SK-N-SH (cell line): ENCODE measurements around the gene OAF. TPM values are rescaled to one million over a fixed set of nuclear protein-coding genes. Genes with fewer than 3 reads are reported as not detected.

ENCODE experiments used
- CTCF ChIA-PET: fragments of 300-600, 350-600 bp; formaldehyde crosslinking; extraction: SDS; loops from one replicate; lab custom pipeline; 2021; lab: Yijun Ruan, JAX
- POLR2A ChIA-PET: fragments of 350-600 bp; sonication (Branson Sonifier 250); formaldehyde crosslinking; extraction: SDS; loops from one replicate; lab custom pipeline; 2020; ENCODE audit warnings: antibody characterized with exemption, inconsistent platforms; lab: Yijun Ruan, JAX
- DNase-seq: peaks from one replicate; pipeline ENCODE4 v3.0.0; 2012
- H2AFZ ChIP-seq: fragments of 200-600 bp; sonication (generic); 2 replicates; pipeline ENCODE4 v1.8.1; 2016; ENCODE audit warnings: antibody characterized with exemption, mild to moderate bottlenecking, low read depth
- H3F3A ChIP-seq: fragments of 200-600 bp; sonication (generic); replicated peaks from 2 replicates; pipeline ENCODE3; 2016; ENCODE audit warnings: antibody characterized with exemption, mild to moderate bottlenecking; ENCODE audit not compliant: insufficient read depth
- H3K27ac ChIP-seq, 2 experiments: fragments of 200-500 bp in 1 of 2; fragments of 200-600 bp in 1 of 2; sonication (Bioruptor generic) in 1 of 2; sonication (generic), shearing (Covaris generic) in 1 of 2; 2 replicates each; pipeline versions ENCODE4 v1.5.1 to v1.6.1; 2014 to 2016; ENCODE audit warnings: low read depth in 2 of 2, inconsistent platforms in 1 of 2, low read length in 1 of 2, mild to moderate bottlenecking in 1 of 2, mixed read lengths in 1 of 2
- H3K27me3 ChIP-seq: fragments of 200-600 bp; sonication (generic), shearing (Covaris generic); 2 replicates; pipeline ENCODE4 v1.6.1; 2016; ENCODE audit warnings: mixed run types; ENCODE audit not compliant: insufficient read depth
- H3K36me3 ChIP-seq, 2 experiments: fragments of 200-500 bp in 1 of 2; fragments of 200-600 bp in 1 of 2; sonication (Bioruptor generic) in 1 of 2; sonication (generic) in 1 of 2; replicated peaks in 1 of 2; 2 replicates each; pipeline versions ENCODE3 to v1.5.1; 2014 to 2016; ENCODE audit warnings: low read length in 1 of 2, mild to moderate bottlenecking in 1 of 2; ENCODE audit not compliant: insufficient read depth in 2 of 2, control insufficient read depth in 1 of 2
- H3K4me1 ChIP-seq, 2 experiments: fragments of 200-500 bp in 1 of 2; fragments of 200-600 bp in 1 of 2; sonication (Bioruptor generic) in 1 of 2; sonication (generic), shearing (Covaris generic) in 1 of 2; 2 replicates each; pipeline versions ENCODE4 v1.5.1 to v1.6.1; 2014 to 2016; ENCODE audit warnings: low read depth in 1 of 2, low read length in 1 of 2, mixed run types in 1 of 2; ENCODE audit not compliant: insufficient read depth in 2 of 2, control insufficient read depth in 1 of 2
- H3K4me2 ChIP-seq: fragments of 200-600 bp; sonication (generic), shearing (Covaris generic); 2 replicates; pipeline ENCODE4 v1.6.1; 2017; ENCODE audit warnings: mixed run types
- H3K4me3 ChIP-seq, 2 experiments: fragments of 200-500 bp in 1 of 2; fragments of 200-600 bp in 1 of 2; sonication (Bioruptor generic) in 1 of 2; sonication (generic), shearing (Covaris generic) in 1 of 2; 2 replicates each; pipeline versions ENCODE4 v1.5.1 to v1.8.1; 2014 to 2016; ENCODE audit warnings: low read depth in 2 of 2, inconsistent platforms in 1 of 2, low read length in 1 of 2, mild to moderate bottlenecking in 1 of 2, mixed read lengths in 1 of 2, moderate library complexity in 1 of 2
- H3K79me2 ChIP-seq: fragments of 200-600 bp; sonication (generic); 2 replicates; pipeline ENCODE4 v1.8.1; 2017; ENCODE audit warnings: mild to moderate bottlenecking; ENCODE audit not compliant: insufficient read depth
- H3K9ac ChIP-seq: fragments of 200-600 bp; sonication (generic); 2 replicates; pipeline ENCODE4 v1.6.1; 2017; ENCODE audit warnings: mixed run types
- H3K9me2 ChIP-seq: fragments of 200-600 bp; sonication (generic); 2 replicates; pipeline ENCODE4 v1.6.1; 2017; ENCODE audit warnings: mixed run types
- H3K9me3 ChIP-seq: fragments of 200-600 bp; sonication (generic); 2 replicates; pipeline ENCODE4 v1.6.1; 2017; ENCODE audit warnings: mixed run types, mild to moderate bottlenecking, moderate library complexity
- H4K20me1 ChIP-seq: fragments of 200-600 bp; sonication (generic); 2 replicates; pipeline ENCODE4 v1.6.1; 2017; ENCODE audit warnings: mild to moderate bottlenecking, mixed run types; ENCODE audit not compliant: insufficient read depth
- CHD2 ChIP-seq: fragments of 150-350 bp; IDR thresholded peaks from 2 replicates; pipeline ENCODE4 v1.6.1; 2018; ENCODE audit warnings: low read length; ENCODE audit not compliant: partially characterized antibody
- CTCF ChIP-seq: fragments of 200-600 bp; sonication (generic); IDR thresholded peaks from 2 replicates; pipeline ENCODE4 v1.6.1; 2017; ENCODE audit warnings: antibody characterized with exemption, mild to moderate bottlenecking, moderate library complexity
- EZH2phosphoT487 ChIP-seq: fragments of 200-600 bp; sonication (generic); IDR thresholded peaks from 2 replicates; pipeline ENCODE4 v1.6.1; 2017; ENCODE audit warnings: low read depth, mixed run types, mild to moderate bottlenecking, antibody characterized with exemption, moderate library complexity, borderline replicate concordance
- FOXJ3 ChIP-seq: sonication (generic); formaldehyde crosslinking; IDR thresholded peaks from 2 replicates; pipeline ENCODE4 v1.5.1; 2020; ENCODE audit warnings: mild to moderate bottlenecking, missing genetic modification reagents
- GABPA ChIP-seq: IDR thresholded peaks from 2 replicates; pipeline ENCODE4 v1.4.0; 2012; ENCODE audit warnings: low read depth, mild to moderate bottlenecking
- GATA2 ChIP-seq: sonication (generic); formaldehyde crosslinking; IDR thresholded peaks from 2 replicates; pipeline ENCODE4 v1.5.0; 2020; ENCODE audit warnings: mild to moderate bottlenecking, missing genetic modification reagents
- JUND ChIP-seq: IDR thresholded peaks from 2 replicates; pipeline ENCODE4 v1.4.0; 2012
- MAX ChIP-seq: IDR thresholded peaks from 2 replicates; pipeline ENCODE4 v1.4.0; 2012; ENCODE audit warnings: low read depth
- MEF2A ChIP-seq: IDR thresholded peaks from 2 replicates; pipeline ENCODE4 v1.4.0; 2012; ENCODE audit warnings: low read depth, borderline replicate concordance
- PBX3 ChIP-seq: IDR thresholded peaks from 2 replicates; pipeline ENCODE4; 2012
- RAD21 ChIP-seq: IDR thresholded peaks from 2 replicates; pipeline ENCODE4 v1.6.1; 2012; ENCODE audit warnings: mild to moderate bottlenecking, low read length
- RCOR1 ChIP-seq: fragments of 150-350 bp; IDR thresholded peaks from 2 replicates; pipeline ENCODE4 v1.6.1; 2017; ENCODE audit warnings: antibody characterized with exemption, low read length
- RFX5 ChIP-seq: IDR thresholded peaks from 2 replicates; pipeline ENCODE4 v1.6.1; 2012; ENCODE audit warnings: mild to moderate bottlenecking, improper control_type of control experiment, low read length
- RXRA ChIP-seq: IDR thresholded peaks from 2 replicates; pipeline ENCODE4 v1.4.0; 2012; ENCODE audit warnings: low read depth, mild to moderate bottlenecking, borderline replicate concordance
- TCF12 ChIP-seq: IDR thresholded peaks from 2 replicates; pipeline ENCODE4 v1.4.0; 2012
- TEAD4 ChIP-seq: IDR thresholded peaks from 2 replicates; pipeline ENCODE4 v1.4.0; 2012; ENCODE audit warnings: mild to moderate bottlenecking, borderline replicate concordance; ENCODE audit not compliant: insufficient read depth
- USF1 ChIP-seq: IDR thresholded peaks from 2 replicates; pipeline ENCODE4 v1.4.0; 2012; ENCODE audit warnings: low read depth, borderline replicate concordance
- USF2 ChIP-seq: fragments of 150-350 bp; IDR thresholded peaks from 2 replicates; pipeline ENCODE4 v1.6.1; 2017; ENCODE audit warnings: antibody characterized with exemption, low read length, low read depth, borderline replicate concordance
- YY1 ChIP-seq: IDR thresholded peaks from 2 replicates; pipeline ENCODE4 v1.4.0; 2012; ENCODE audit warnings: low read depth, mild to moderate bottlenecking
- ZBTB33 ChIP-seq: IDR thresholded peaks from 2 replicates; pipeline ENCODE4 v1.4.0; 2012; ENCODE audit warnings: low read depth, borderline replicate concordance
- WGBS: methylation state at CpG from one replicate; pipeline ENCODE4 v1.1.6; 2017; ENCODE audit warnings: low lambda C conversion rate; 5-methylcytosine and 5-hydroxymethylcytosine counted together
- polyA plus RNA-seq, 3 experiments: library from polyadenylated mRNA; depleted of rRNA; stranded (reverse); fragments of >200 nt; gene quantifications; 2 replicates each; pipeline ENCODE4 v1.2.3, GENCODE V29; 2012

OAF gene
- polyA plus RNA-seq, 1 of the 3 experiments (the other 2 are of a cell fraction), result 28.0 TPM

- TF ChIP-seq USF1 (no peak), TEAD4 (no peak), ZBTB33 (no peak), GATA2 (no peak), TCF12 (no peak), RCOR1 (no peak), RXRA (no peak), PBX3 (no peak), RAD21 (no peak), MAX (no peak), CHD2 (no peak), FOXJ3 (CRISPR knock-in tag) (no peak), YY1 (no peak), CTCF (no peak), EZH2phosphoT487 (no peak), USF2 (no peak), MEF2A (no peak), GABPA (no peak), JUND (no peak), RFX5 (no peak)
- peaks cover 0 to 3% of the 10 kb centered on the region in 2 experiments; a peak in 1 of 4 replicates for H3K4me1 ChIP-seq
- whole genome bisulfite sequencing, result 80% methylated on average over 3 of the region's 4 CpGs
- H3K9me3 ChIP-seq, result no peaks in the 10 kb centered on the region
- CTCF ChIA-PET, result interaction anchor here (1.1 to 19.4 kb wide), 6 partner anchors 12 to 99 kb away, joined by 3 to 622 read pairs (median 90); partner anchors contain the start of gene OAF
- H3F3A ChIP-seq, result no peaks in the 10 kb centered on the region
- H3K36me3 ChIP-seq, result no peaks in the 10 kb centered on the region
- POLR2A ChIA-PET, result no interaction called here
- H3K4me2 ChIP-seq, result no peak overlapping the region
- H3K79me2 ChIP-seq, result no peaks in the 10 kb centered on the region
- no peak for DNase-seq
- H4K20me1 ChIP-seq, result no peaks in the 10 kb centered on the region
- H3K27ac ChIP-seq, result no peak overlapping the region
- H2AFZ ChIP-seq, result no peak overlapping the region
- no peaks in the 10 kb centered on the region for H3K9me2 ChIP-seq
- no peak overlapping the region for H3K4me3 ChIP-seq
- H3K27me3 ChIP-seq, result no peaks in the 10 kb centered on the region; the same call in 1 of the 2 replicates
- H3K9ac ChIP-seq, result no peak overlapping the region
Observed at GRCh38 chr11:120231963-120232362, 21.1 kb downstream of the OAF start.
